ENCODE data around the gene PRR3. TPM values are rescaled to one million over a fixed set of nuclear protein-coding genes. Genes with fewer than 3 reads are reported as not detected.

The PRR3 gene
- total and polyA plus RNA-seq, 9 of the 15 experiments (the other 6 are each of a cell fraction or from before 2014, with no cell fraction given): 23.5 to 59.6 (median 28.8) TPM

DNA sequence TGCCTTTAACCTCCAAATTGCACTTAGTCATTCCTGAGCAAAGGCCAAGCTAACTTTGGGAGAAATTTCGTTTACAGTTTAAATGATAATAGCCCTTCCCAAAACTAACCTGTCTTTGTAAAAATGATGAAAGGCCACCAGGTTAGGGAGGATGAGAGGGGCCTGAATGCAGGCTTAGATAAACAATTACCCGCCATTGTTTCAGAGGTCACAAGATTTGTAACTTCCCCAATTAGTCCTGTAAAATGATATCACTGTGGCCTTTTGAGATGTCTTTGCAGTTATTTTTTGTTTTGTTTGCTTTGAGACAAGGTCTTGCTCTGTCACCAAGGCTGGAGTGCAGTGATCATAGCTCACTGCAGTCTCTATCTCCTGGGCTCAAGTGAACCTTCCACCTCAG, 27.1 kb upstream of the PRR3 start (continued):
- TF ChIP-seq MTA2 (IDR thresholded peaks at IDR 0.05; ENCODE audit: low read depth): 0 out of 2 replicates have a peak, but pooled peaks have one; percentile 8
- TF ChIP-seq, protein P1, sequence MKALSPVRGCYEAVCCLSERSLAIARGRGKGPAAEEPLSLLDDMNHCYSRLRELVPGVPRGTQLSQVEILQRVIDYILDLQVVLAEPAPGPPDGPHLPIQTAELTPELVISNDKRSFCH (CRISPR knock-in tag; IDR thresholded peaks at IDR 0.05): no peak
- TF ChIP-seq, protein P1 (tag; IDR thresholded peaks at IDR 0.05): peak; percentile 72
- TF ChIP-seq ZNF263 (CRISPR knock-in tag; IDR thresholded peaks at IDR 0.05; ENCODE audit: borderline replicate concordance): no peak
- TF ChIP-seq NFE2 (IDR thresholded peaks at IDR 0.05; ENCODE audit: low read depth): 0 out of 2 replicates have a peak, but pooled peaks have one; percentile 39
- TF ChIP-seq CTBP1 (IDR thresholded peaks at IDR 0.05; ENCODE audit: borderline replicate concordance): peak; percentile 71
- peak in 1 of 3 experiments; percentile 23 for TF ChIP-seq YY1 (IDR thresholded peaks at IDR 0.05; ENCODE audit: borderline replicate concordance in 1 of 3, control insufficient read depth in 1 of 3, extremely low read depth in 1 of 3, insufficient read depth in 3 of 3, insufficient read length in 1 of 3, insufficient replicate concordance in 2 of 3, low read depth in 1 of 3, low read length in 2 of 3)
- no peak for TF ChIP-seq SAP30 (IDR thresholded peaks at IDR 0.05; ENCODE audit: borderline replicate concordance, insufficient read depth, low read depth, low read length, poor library complexity, severe bottlenecking)
- 0 out of 2 replicates have a peak, but pooled peaks have one; percentile 15 for TF ChIP-seq DPF2 (IDR thresholded peaks at IDR 0.05)
- peak; percentile 53 for TF ChIP-seq EP300 (IDR thresholded peaks at IDR 0.05; ENCODE audit: low read length)
